ENCODE data around the gene ERC2.

DNA sequence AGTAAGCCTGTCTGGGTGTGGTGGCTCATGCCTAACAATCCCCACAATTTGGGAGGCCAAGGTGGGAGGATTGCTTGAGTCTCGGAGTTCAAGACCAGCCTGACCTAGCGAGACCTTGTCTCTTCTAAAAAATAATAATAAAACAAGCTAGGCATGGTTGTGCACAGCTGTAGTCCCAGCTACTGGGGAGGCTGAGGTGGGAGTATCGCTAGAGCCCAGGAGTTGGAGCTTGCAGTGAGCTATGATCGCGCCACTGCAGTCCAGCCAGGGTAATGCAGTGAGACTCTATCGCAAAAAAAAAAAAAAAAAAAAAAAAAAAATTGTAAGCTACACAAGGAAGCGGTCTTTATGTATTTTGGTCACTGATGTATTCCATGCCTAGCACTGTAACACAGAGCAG is 738.7 kb downstream of the ERC2 start:
- no peak for TF ChIP-seq EZH2 (IDR thresholded peaks at IDR 0.05; ENCODE audit: low read length, missing control alignments)
- TF ChIP-seq, protein P1, sequence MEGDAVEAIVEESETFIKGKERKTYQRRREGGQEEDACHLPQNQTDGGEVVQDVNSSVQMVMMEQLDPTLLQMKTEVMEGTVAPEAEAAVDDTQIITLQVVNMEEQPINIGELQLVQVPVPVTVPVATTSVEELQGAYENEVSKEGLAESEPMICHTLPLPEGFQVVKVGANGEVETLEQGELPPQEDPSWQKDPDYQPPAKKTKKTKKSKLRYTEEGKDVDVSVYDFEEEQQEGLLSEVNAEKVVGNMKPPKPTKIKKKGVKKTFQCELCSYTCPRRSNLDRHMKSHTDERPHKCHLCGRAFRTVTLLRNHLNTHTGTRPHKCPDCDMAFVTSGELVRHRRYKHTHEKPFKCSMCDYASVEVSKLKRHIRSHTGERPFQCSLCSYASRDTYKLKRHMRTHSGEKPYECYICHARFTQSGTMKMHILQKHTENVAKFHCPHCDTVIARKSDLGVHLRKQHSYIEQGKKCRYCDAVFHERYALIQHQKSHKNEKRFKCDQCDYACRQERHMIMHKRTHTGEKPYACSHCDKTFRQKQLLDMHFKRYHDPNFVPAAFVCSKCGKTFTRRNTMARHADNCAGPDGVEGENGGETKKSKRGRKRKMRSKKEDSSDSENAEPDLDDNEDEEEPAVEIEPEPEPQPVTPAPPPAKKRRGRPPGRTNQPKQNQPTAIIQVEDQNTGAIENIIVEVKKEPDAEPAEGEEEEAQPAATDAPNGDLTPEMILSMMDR (conservative IDR thresholded peaks at IDR 0.05 in 1 of 2, IDR thresholded peaks at IDR 0.05 in 1 of 2; ENCODE audit: low read depth in 1 of 2, low read length in 2 of 2): no peak

Measured in fibroblast of lung (primary cell).